ENCODE results near the gene RNASE13.

RNASE13 gene

GRCh38 chr14:21038441-21039422, 4.1 kb upstream of the RNASE13 start:
- ATAC-seq = no peak
- TF ChIP-seq CREB5 (CRISPR knock-in tag; IDR thresholded peaks at IDR 0.05; ENCODE audit: low read depth) (no peak), ZC3H10 (CRISPR knock-in tag; IDR thresholded peaks at IDR 0.05) (no peak), POU6F1 (CRISPR knock-in tag; IDR thresholded peaks at IDR 0.05; ENCODE audit: borderline replicate concordance, low read depth) (no peak), ESRRG (CRISPR knock-in tag; IDR thresholded peaks at IDR 0.05) (no peak)

- TF ChIP-seq ZNF565 (CRISPR knock-in tag; conservative IDR thresholded peaks at IDR 0.05; ENCODE audit: low read depth) (no peak), ZNF8 (CRISPR knock-in tag; IDR thresholded peaks at IDR 0.05) (no peak), ZFP30 (CRISPR knock-in tag; IDR thresholded peaks at IDR 0.05) (no peak), ARNTL (CRISPR knock-in tag; IDR thresholded peaks at IDR 0.05; ENCODE audit: borderline replicate concordance, low read depth) (no peak), ZNF70 (CRISPR knock-in tag; IDR thresholded peaks at IDR 0.05) (no peak), OSR1 (CRISPR knock-in tag; IDR thresholded peaks at IDR 0.05) (no peak), ISL1 (CRISPR knock-in tag; IDR thresholded peaks at IDR 0.05) (no peak), TSHZ2 (CRISPR knock-in tag; IDR thresholded peaks at IDR 0.05) (no peak), TOX (CRISPR knock-in tag; IDR thresholded peaks at IDR 0.05; ENCODE audit: borderline replicate concordance) (no peak), TCF4 (CRISPR knock-in tag; IDR thresholded peaks at IDR 0.05; ENCODE audit: borderline replicate concordance) (no peak)
- no peak for ATAC-seq
These were observed 2.5 kb upstream of the RNASE13 start for GRCh38 chr14:21037156-21037555.

DNA sequence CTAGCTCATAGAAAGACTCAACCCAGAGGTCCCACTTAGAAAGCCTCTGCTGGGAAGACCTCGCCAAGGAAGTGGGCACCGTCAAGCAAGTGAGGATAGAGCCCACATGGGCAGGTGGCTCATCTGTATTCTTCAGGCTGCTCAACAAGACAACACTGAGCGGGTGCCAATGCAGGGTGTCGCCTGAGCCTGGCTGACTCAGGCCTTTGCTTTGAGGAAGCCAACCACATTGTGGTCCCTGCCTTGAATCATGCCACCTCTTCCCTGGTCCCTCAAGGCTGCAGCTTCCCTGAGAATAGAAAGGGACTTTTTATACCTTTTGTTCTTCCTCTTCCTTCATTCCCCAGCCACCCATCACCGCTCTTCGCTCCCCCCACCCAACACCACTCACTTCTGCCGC, 2.1 kb upstream of the RNASE13 start:
- ATAC-seq = no peak
- TF ChIP-seq PPARA (CRISPR knock-in tag; IDR thresholded peaks at IDR 0.05; ENCODE audit: borderline replicate concordance) = no peak
- no peak for TF ChIP-seq TSHZ2 (CRISPR knock-in tag; IDR thresholded peaks at IDR 0.05)
- TF ChIP-seq ZFP3 (CRISPR knock-in tag; IDR thresholded peaks at IDR 0.05) = no peak
- no peak for TF ChIP-seq TCF4 (CRISPR knock-in tag; IDR thresholded peaks at IDR 0.05; ENCODE audit: borderline replicate concordance)
- TF ChIP-seq ISL1 (CRISPR knock-in tag; IDR thresholded peaks at IDR 0.05) = no peak

DNA sequence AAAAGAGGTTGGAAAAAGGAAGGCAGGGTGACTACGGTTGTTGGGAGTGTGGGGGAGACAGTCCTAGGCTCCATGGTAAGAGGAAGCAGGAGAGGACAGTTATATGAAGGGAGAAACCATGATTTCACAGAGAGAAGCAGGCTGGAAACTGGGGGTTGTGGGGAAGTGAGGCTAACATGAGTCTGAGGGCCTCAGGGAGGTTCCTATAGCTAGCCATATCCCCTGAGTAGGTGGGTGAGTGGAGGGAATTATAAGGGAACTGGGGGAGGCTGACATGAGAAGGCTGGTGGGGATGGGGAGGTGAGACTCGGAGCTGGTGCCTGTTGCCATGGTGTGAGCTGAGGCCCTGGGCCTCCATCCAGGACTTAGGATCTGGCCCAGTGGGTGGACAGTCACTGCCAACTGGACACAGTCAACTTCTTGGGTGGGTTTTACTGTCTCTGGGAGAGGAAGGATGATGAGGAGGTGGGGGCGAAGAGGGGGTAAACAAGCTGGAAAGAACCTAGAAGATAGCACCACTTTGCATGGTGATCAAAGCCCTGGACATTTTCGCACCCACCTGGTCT, 1.4 kb downstream of the RNASE13 start:
- no peak for ATAC-seq
- TF ChIP-seq ARNTL (CRISPR knock-in tag; IDR thresholded peaks at IDR 0.05; ENCODE audit: borderline replicate concordance, low read depth) = no peak
- no peak for TF ChIP-seq BACH2 (CRISPR knock-in tag; IDR thresholded peaks at IDR 0.05; ENCODE audit: borderline replicate concordance)
- TF ChIP-seq RARB (CRISPR knock-in tag; IDR thresholded peaks at IDR 0.05) = no peak
- no peak for TF ChIP-seq ZFP30 (CRISPR knock-in tag; IDR thresholded peaks at IDR 0.05)
- TF ChIP-seq CREB5 (CRISPR knock-in tag; IDR thresholded peaks at IDR 0.05; ENCODE audit: low read depth) = no peak
- TF ChIP-seq ZNF8 (CRISPR knock-in tag; IDR thresholded peaks at IDR 0.05) = no peak
- TF ChIP-seq TOX (CRISPR knock-in tag; IDR thresholded peaks at IDR 0.05; ENCODE audit: borderline replicate concordance) = no peak
- no peak for TF ChIP-seq ZC3H10 (CRISPR knock-in tag; IDR thresholded peaks at IDR 0.05)
- no peak for TF ChIP-seq TSHZ2 (CRISPR knock-in tag; IDR thresholded peaks at IDR 0.05)
- TF ChIP-seq ZFP3 (CRISPR knock-in tag; IDR thresholded peaks at IDR 0.05) = no peak

Measured in SK-N-SH treated with all-trans-retinoic acid at 6 μM for 48 hours (cell line).